Measurements from ENCODE around the gene XYLT1.

XYLT1 gene

GRCh38 chr16:17070882-17071592 is 399.7 kb downstream of the XYLT1 start:
- no peak overlapping the region for H3K4me3 ChIP-seq (ENCODE audit: low read length)
- peak; percentile 23 for DNase-seq (ENCODE audit: low read depth)
- no peak for TF ChIP-seq CTCF (conservative IDR thresholded peaks at IDR 0.05; ENCODE audit: low read length)

DNA sequence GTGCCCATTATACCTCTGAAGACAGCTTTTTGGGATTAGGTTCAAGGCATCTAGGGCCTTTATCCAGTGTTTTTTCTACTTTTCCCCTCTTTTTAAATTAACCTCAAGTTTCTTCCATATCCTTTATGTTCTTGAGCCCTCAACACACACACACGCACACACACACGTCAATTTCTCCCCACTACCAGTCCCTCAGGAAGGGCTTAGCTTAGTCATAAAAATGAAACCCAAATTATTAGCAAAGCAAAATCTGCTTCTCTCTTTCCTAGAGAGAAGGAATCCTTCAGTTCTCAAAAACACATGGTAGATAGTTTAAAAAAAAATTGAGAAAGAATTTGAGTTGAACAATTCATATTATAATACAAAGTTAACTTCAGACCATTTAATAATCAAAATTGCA is 401.1 kb downstream of the XYLT1 start:
- DNase-seq (ENCODE audit: low read depth) = no peak
- no peak overlapping the region for H3K4me3 ChIP-seq (ENCODE audit: low read length)
- no peak for TF ChIP-seq CTCF (conservative IDR thresholded peaks at IDR 0.05; ENCODE audit: low read length)

GRCh38 chr16:17068524-17068923 is 402.2 kb downstream of the XYLT1 start:
- no peak overlapping the region for H3K4me3 ChIP-seq (ENCODE audit: low read length)
- TF ChIP-seq CTCF (conservative IDR thresholded peaks at IDR 0.05; ENCODE audit: low read length) = no peak
- DNase-seq (ENCODE audit: low read depth) = no peak

- TF ChIP-seq CTCF (conservative IDR thresholded peaks at IDR 0.05; ENCODE audit: low read length) = no peak
- H3K4me3 ChIP-seq (ENCODE audit: low read length) = no peak overlapping the region
- no peak for DNase-seq (ENCODE audit: low read depth)
Observed at GRCh38 chr16:17067882-17068281, 402.9 kb downstream of the XYLT1 start.

GRCh38 chr16:17063201-17064139 is 407.3 kb downstream of the XYLT1 start:
- no peak for TF ChIP-seq CTCF (conservative IDR thresholded peaks at IDR 0.05; ENCODE audit: low read length)
- H3K4me3 ChIP-seq (ENCODE audit: low read length) = no peak overlapping the region
- DNase-seq (ENCODE audit: low read depth) = no peak

DNA sequence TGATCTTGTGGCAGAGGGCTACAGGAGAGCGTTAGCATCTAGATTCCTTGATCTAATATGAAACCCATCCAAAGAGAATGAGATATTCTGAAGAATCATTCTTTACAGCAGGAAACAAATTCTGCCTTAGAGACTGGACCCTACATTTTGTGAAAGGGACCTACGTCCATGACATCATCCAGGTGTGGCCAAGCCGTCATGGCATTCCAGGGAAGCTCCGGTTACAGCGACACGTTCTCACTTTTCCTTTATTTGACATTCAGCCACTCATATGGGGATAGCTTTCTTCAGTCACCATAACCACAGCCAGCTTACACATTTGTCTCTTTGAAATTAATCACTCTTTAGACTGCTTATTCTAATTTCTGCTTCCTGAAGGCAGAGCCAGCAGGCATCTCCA is 408.1 kb downstream of the XYLT1 start:
- no peak for TF ChIP-seq CTCF (conservative IDR thresholded peaks at IDR 0.05; ENCODE audit: low read length)
- no peak overlapping the region for H3K4me3 ChIP-seq (ENCODE audit: low read length)
- no peak for DNase-seq (ENCODE audit: low read depth)
